ENCODE data around the gene GRAMD1A.

Gene GRAMD1A

DNA sequence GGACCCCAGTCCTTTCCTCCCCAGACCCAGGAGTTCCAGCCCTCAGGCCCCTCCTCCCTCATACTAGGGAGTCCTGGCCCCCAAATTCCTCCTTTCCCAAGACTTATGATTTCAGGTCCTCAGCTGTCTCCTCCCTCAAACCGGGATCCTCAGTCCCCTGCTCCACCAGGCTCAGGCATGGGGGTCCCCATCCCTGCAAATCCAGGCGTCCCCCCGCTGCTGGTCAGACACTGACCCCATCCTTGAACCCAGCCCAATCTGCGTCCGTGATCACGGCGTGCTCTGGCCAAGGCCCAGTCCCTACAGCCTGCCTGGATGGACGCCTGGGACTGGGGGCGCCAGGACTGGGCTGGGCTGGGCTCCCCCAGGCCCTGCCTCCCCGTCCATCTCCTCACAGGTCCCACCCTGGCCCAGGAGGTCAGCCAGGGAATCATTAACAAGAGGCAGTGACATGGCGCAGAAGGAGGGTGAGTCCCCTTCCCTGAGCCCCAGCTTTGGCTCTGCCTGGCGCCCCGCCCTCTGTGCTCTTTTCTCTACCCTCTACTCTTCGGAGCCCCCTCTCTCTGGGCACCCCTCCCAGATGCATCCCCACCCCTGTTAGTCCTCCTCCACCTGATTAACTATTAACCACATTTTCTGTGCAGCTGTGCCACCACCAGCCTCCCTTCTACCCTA, 42.1 kb downstream of the GRAMD1A start:
- H3K4me3 ChIP-seq = no peak overlapping the region; a peak in 1 of 20 replicates
- H3K9ac ChIP-seq = peak overlapping the region in 8 of 11 experiments; percentile 6 to 51 (median 34); a peak in 7 of 22 replicates
- peaks cover 94 to 100% (median 99%) of the 10 kb centered on the region in 10 experiments for H3K4me1 ChIP-seq
- H3K27me3 ChIP-seq = no peaks in the 10 kb centered on the region
- no peaks in the 10 kb centered on the region for H3K9me3 ChIP-seq (replicated peaks in 1 of 11)
- H4K20me1 ChIP-seq = peaks cover 0 to 14% (median 0%) of the 10 kb centered on the region in 11 experiments; a peak in 3 of 22 replicates
- peaks cover 0 to 10% (median 0%) of the 10 kb centered on the region in 11 experiments; a peak in 3 of 22 replicates for H3K36me3 ChIP-seq
- H3K4me2 ChIP-seq = peak overlapping the region; percentile 61 to 99 (median 93)
- no peak for TF ChIP-seq Cebpa-rat (IDR thresholded peaks at IDR 0.05)
- peak overlapping the region in 10 of 11 experiments; percentile 30 to 85 (median 48); a peak in 15 of 22 replicates for H3K27ac ChIP-seq

DNA sequence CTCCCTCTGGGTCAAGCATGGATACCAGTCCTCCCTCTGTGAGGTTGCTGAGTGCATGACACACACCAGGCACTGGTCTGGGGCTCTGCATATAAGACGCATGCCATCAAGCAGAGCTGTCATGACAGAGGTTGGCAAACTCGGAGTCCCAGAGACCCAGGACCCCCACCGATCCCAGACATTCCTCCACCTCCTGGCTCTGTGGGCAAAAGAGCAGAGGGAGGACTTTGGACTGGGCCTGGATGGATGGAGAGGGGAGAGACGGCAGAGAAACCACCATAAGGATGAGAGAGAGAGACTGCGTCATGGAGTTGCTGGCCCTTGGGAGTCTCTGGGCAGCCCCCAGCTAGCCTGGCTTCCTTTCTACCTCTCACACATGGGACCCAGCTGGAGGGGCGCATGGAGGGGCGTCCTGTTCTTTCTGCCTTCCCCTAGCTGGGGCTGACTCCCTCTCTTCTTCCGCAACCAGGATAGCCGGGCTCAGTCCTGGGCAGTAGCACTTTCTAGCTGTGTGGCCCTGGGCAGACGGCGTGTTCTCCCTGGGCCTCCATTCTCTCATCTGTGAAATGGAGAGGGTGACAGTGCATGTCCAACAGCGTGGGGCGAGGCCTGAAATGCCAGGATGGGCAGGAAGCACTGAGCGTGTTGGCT, 43.0 kb downstream of the GRAMD1A start:
- peak overlapping the region in 10 of 11 experiments; percentile 2 to 59 (median 44); a peak in 15 of 22 replicates for H3K9ac ChIP-seq
- no peak overlapping the region for H3K4me3 ChIP-seq
- peak overlapping the region in 8 of 11 experiments; percentile 6 to 60 (median 30); a peak in 11 of 22 replicates for H3K27ac ChIP-seq
- H3K9me3 ChIP-seq (replicated peaks in 1 of 11) = no peaks in the 10 kb centered on the region
- H3K27me3 ChIP-seq = no peaks in the 10 kb centered on the region
- H4K20me1 ChIP-seq = peaks cover 0 to 14% (median 0%) of the 10 kb centered on the region in 11 experiments; a peak in 3 of 22 replicates
- peaks cover 0 to 8% (median 0%) of the 10 kb centered on the region in 11 experiments; a peak in 1 of 22 replicates for H3K36me3 ChIP-seq
- H3K4me2 ChIP-seq = peak overlapping the region; percentile 61 to 99 (median 93)
- H3K4me1 ChIP-seq = peaks cover 92 to 100% (median 99%) of the 10 kb centered on the region in 10 experiments
- TF ChIP-seq Cebpa-rat (IDR thresholded peaks at IDR 0.05) = no peak

DNA sequence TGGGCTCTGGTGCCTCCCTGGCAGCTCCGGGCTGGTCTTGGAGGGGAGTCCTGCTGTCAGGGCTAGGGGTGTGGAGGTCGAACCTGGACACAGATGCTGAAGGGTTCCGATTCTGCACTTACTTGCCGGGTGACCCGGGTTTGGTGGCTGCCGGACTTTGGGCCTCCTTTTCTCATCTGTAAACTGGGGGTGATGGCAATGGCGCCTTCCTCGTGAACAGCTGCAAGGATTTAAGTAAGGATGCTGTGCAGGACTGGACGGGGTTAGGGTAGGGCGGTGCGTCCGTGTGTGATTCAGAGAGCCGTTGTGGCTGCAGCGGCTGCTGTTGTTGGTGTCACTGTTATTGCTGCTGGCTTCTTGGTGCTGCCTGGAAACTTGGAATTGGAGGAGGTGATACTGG, 43.8 kb downstream of the GRAMD1A start:
- Histone ChIP-seq H3K4me1 (peaks cover 87 to 100% (median 99%) of the 10 kb centered on the region in 10 experiments), H3K27me3 (no peaks in the 10 kb centered on the region), H3K27ac (peak overlapping the region in 6 of 11 experiments; percentile 13 to 60 (median 30); a peak in 7 of 22 replicates), H3K9me3 (replicated peaks in 1 of 11) (no peaks in the 10 kb centered on the region), H3K4me2 (peak overlapping the region; percentile 61 to 99 (median 93)), H3K36me3 (peaks cover 0 to 8% (median 0%) of the 10 kb centered on the region in 11 experiments; a peak in 1 of 22 replicates), H4K20me1 (peaks cover 0 to 14% (median 0%) of the 10 kb centered on the region in 11 experiments; a peak in 3 of 22 replicates), H3K9ac (peak overlapping the region in 6 of 11 experiments; percentile 6 to 59 (median 48); a peak in 7 of 22 replicates), H3K4me3 (no peak overlapping the region)
- TF ChIP-seq Cebpa-rat (IDR thresholded peaks at IDR 0.05) = no peak

DNA sequence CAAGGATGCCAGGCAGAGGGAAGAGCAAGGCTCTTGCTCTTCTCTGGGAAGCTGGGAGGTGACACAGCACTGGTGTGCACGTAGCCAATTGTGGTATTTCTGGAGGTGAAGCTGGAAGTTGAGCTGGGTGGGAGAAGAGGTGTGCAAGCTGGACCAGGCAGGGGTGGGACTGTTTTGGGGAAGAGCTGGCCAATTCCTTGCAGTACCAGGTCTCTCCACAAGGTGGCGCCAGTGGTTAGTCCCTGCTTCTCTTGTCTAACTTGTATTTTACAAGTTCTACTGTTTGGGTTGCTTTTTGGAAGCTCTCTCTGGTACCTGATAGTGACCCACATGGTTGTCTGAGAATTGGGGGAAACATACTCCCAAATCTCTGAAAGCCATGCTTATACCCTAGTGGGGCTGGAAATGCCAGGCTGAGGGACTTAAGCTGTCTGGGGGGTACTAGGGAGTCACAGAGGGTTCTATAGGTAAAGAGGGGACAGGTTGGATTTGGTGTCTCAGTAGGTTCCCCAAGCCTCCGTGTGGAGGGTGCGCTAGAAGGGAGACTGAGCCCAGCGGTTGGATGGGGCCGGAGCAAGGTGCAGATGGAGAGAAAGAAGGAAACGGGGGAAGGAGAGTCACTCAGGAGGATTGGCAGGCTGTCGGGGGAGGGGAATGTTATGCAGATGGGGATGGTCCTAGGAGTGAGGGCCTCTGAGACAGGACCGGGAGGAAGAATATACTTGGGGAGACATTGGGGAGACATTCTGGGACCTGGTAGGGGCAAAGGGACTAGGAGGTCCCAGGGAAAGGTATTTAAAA, 44.4 kb downstream of the GRAMD1A start:
- H3K4me2 ChIP-seq = peak overlapping the region; percentile 78 to 99 (median 93)
- no peaks in the 10 kb centered on the region for H3K27me3 ChIP-seq
- H3K9me3 ChIP-seq (replicated peaks in 1 of 11) = no peaks in the 10 kb centered on the region
- H3K9ac ChIP-seq = peak overlapping the region in 8 of 11 experiments; percentile 43 to 83 (median 78); a peak in 16 of 22 replicates
- H4K20me1 ChIP-seq = peaks cover 0 to 14% (median 0%) of the 10 kb centered on the region in 11 experiments; a peak in 3 of 22 replicates
- TF ChIP-seq Cebpa-rat (IDR thresholded peaks at IDR 0.05) = no peak
- peak overlapping the region in 1 of 10 experiments; percentile 19; a peak in 3 of 20 replicates for H3K4me3 ChIP-seq
- H3K27ac ChIP-seq = peak overlapping the region in 9 of 11 experiments; percentile 11 to 95 (median 90); a peak in 18 of 22 replicates
- peaks cover 0 to 11% (median 0%) of the 10 kb centered on the region in 11 experiments; a peak in 1 of 22 replicates for H3K36me3 ChIP-seq
- H3K4me1 ChIP-seq = peaks cover 81 to 100% (median 99%) of the 10 kb centered on the region in 10 experiments

DNA sequence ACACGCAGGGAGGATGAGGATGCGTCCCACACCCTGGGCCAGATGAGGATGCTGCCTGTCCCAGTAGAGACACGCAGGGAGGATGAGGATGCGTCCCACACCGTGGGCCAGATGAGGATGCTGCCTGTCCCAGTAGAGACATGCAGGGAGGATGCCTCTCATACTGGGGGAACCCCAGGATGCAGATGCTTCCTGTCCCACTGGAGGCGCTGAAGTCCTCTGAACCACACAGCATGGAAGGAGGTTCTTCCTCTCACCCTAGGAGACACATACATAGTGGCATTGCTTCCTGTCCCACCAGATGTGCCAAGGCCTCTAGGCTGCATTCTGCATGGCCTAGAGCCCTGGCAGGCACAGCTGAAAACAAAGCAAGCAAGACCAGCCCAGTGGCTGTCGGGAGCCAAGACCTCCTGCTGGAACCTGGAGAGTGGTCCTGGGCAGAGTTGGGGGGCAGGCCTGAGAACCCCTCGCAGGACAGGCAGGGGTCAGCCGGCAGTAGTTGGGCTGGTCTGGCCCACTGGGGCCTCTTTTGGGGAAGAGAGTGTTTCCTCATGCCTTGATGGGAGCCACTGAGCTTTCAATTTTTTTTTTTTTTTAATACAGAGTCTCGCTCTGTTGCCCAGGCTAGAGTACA, 45.7 kb downstream of the GRAMD1A start:
- Histone ChIP-seq H3K4me3 (peak overlapping the region in 3 of 10 experiments; percentile 3 to 26 (median 19); a peak in 4 of 20 replicates), H3K9ac (peak overlapping the region in 9 of 11 experiments; percentile 46 to 83 (median 77); a peak in 17 of 22 replicates), H3K27me3 (no peaks in the 10 kb centered on the region), H3K4me1 (peaks cover 69 to 90% (median 86%) of the 10 kb centered on the region in 10 experiments), H3K36me3 (peaks cover 0 to 24% (median 0%) of the 10 kb centered on the region in 11 experiments; a peak in 2 of 22 replicates), H3K27ac (peak overlapping the region in 10 of 11 experiments; percentile 29 to 95 (median 90); a peak in 20 of 22 replicates), H3K9me3 (replicated peaks in 1 of 11) (no peaks in the 10 kb centered on the region), H4K20me1 (peaks cover 0 to 14% (median 0%) of the 10 kb centered on the region in 11 experiments; a peak in 3 of 22 replicates), H3K4me2 (peak overlapping the region; percentile 53 to 98 (median 88))
- TF ChIP-seq Cebpa-rat (IDR thresholded peaks at IDR 0.05) = no peak

DNA sequence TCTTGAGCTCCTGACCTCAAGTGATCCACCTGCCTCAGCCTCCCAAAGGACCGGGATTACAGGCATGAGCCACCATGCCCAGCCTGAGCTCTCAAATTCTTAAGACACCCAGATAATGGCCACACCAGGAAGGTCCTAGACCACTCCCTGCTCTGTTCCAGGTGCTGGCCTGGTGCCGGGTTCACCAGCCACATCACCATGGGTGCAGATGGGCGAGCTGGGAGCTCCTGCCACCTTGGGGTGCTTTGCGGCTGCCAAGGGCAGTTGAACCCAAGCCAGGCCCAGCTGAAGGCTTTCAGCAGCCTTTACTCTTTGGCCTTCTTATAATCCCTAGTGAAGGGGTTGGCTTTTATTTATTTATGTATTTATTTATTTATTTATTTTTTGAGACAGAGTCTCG, 46.3 kb downstream of the GRAMD1A start:
- Histone ChIP-seq H3K4me2 (peak overlapping the region; percentile 53 to 98 (median 80)), H3K27me3 (no peaks in the 10 kb centered on the region), H3K9ac (peak overlapping the region in 9 of 11 experiments; percentile 46 to 83 (median 77); a peak in 17 of 22 replicates), H3K4me3 (peak overlapping the region in 1 of 10 experiments; percentile 26; a peak in 1 of 20 replicates), H3K9me3 (replicated peaks in 1 of 11) (no peaks in the 10 kb centered on the region), H3K36me3 (peaks cover 0 to 24% (median 0%) of the 10 kb centered on the region in 11 experiments; a peak in 2 of 22 replicates), H3K4me1 (peaks cover 62 to 83% (median 79%) of the 10 kb centered on the region in 10 experiments), H3K27ac (peak overlapping the region in 10 of 11 experiments; percentile 41 to 95 (median 90); a peak in 19 of 22 replicates), H4K20me1 (peaks cover 0 to 14% (median 0%) of the 10 kb centered on the region in 11 experiments; a peak in 3 of 22 replicates)
- no peak for TF ChIP-seq Cebpa-rat (IDR thresholded peaks at IDR 0.05)

DNA sequence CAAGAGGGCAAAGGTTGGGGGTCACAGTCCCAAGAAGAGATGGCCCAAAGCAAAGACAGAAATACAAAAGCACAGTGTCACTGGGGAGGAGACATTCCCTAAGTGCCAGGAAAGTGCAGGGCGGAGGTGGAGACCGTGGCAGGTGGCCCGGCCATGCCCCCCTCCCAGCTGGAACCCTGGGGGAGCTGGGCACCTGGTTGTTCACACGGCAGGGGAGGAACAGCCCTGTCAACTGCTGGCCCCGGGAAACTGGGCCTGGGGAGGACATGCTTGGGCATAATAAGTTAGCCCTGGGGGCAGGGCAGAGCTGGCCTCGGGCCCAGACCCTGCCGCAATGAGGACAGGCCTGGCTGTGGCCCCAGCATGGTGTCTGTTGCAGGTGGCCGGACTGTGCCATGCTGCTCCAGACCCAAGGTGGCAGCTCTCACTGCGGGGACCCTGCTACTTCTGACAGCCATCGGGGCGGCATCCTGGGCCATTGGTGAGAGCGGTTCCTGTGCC, 48.8 kb downstream of the GRAMD1A start:
- H3K36me3 ChIP-seq = peaks cover 0 to 16% (median 0%) of the 10 kb centered on the region in 11 experiments; a peak in 1 of 22 replicates
- H3K4me2 ChIP-seq = peak overlapping the region in 8 of 11 experiments; percentile 19 to 94 (median 76); a peak in 14 of 22 replicates
- H4K20me1 ChIP-seq = peaks cover 0 to 11% (median 0%) of the 10 kb centered on the region in 11 experiments; a peak in 3 of 22 replicates

More for the DNA sequence above, 48.8 kb downstream of the GRAMD1A start:
- TF ChIP-seq Cebpa-rat (IDR thresholded peaks at IDR 0.05) = no peak
- peak overlapping the region in 2 of 11 experiments; percentile 34 to 41; a peak in 1 of 22 replicates for H3K9ac ChIP-seq
- H3K4me3 ChIP-seq = no peak overlapping the region
- no peaks in the 10 kb centered on the region for H3K9me3 ChIP-seq (replicated peaks in 1 of 11)
- peaks cover 37 to 71% (median 66%) of the 10 kb centered on the region in 10 experiments for H3K4me1 ChIP-seq
- H3K27me3 ChIP-seq = no peaks in the 10 kb centered on the region
- peak overlapping the region in 4 of 11 experiments; percentile 24 to 91 (median 43); a peak in 5 of 22 replicates for H3K27ac ChIP-seq

Measured in BLaER1 treated with 17β-estradiol and CSF1 and Interleukin-3, amounts not matched to agents 10 nM and 100 nM (cell line).